Activated CD4-positive, alpha-beta T cell treated with anti-CD3 and anti-CD28 coated beads for 4 hours (primary cell): ENCODE measurements around the gene PTTG1IP.
"Not testable (repeated sequence)": the region's sequence is repeated elsewhere in the genome, so short reads cannot be mapped to it uniquely, and the experiment has no call there.

Experiments
- DNase-seq, 2 donors: peaks; one replicate each; pipeline ENCODE4 v3.0.0-alpha.2; 2020

PTTG1IP gene

GRCh38 chr21:44838951-44839350 is 34.5 kb downstream of the PTTG1IP start:
- DNase-seq = no peak

- no peak for DNase-seq
Observed at GRCh38 chr21:44838039-44838895, 35.2 kb downstream of the PTTG1IP start.

- no peak for DNase-seq
Observed at GRCh38 chr21:44837537-44837936, 36.0 kb downstream of the PTTG1IP start.

- no peak for DNase-seq
Observed at GRCh38 chr21:44836666-44837471, 36.6 kb downstream of the PTTG1IP start.

- DNase-seq = no peak
Observed at GRCh38 chr21:44836349-44836665, 37.2 kb downstream of the PTTG1IP start.

GRCh38 chr21:44835647-44835973 is 37.9 kb downstream of the PTTG1IP start:
- no peak for DNase-seq

GRCh38 chr21:44834951-44835646 is 38.4 kb downstream of the PTTG1IP start:
- no peak for DNase-seq

- no peak for DNase-seq
Observed at GRCh38 chr21:44834231-44834950, 39.1 kb downstream of the PTTG1IP start.

- no peak for DNase-seq
Observed at GRCh38 chr21:44833663-44834062, 39.8 kb downstream of the PTTG1IP start.

- DNase-seq = not testable (repeated sequence)
Observed at GRCh38 chr21:44832516-44833255, 40.8 kb downstream of the PTTG1IP start.

- no peak for DNase-seq
Observed at GRCh38 chr21:44831227-44831860, 42.1 kb downstream of the PTTG1IP start.

- no peak for DNase-seq
Observed at GRCh38 chr21:44829507-44830092, 43.9 kb downstream of the PTTG1IP start.

- no peak for DNase-seq
Observed at GRCh38 chr21:44828362-44829056, 45.0 kb downstream of the PTTG1IP start.

GRCh38 chr21:44823179-44823660 is 50.3 kb downstream of the PTTG1IP start:
- DNase-seq = no peak

GRCh38 chr21:44822484-44823178 is 50.9 kb downstream of the PTTG1IP start:
- no peak for DNase-seq

- no peak for DNase-seq
Observed at GRCh38 chr21:44820851-44821250, 52.6 kb downstream of the PTTG1IP start.

GRCh38 chr21:44819283-44820243 is 53.9 kb downstream of the PTTG1IP start:
- no peak for DNase-seq

GRCh38 chr21:44818640-44819011 is 54.9 kb downstream of the PTTG1IP start:
- no peak for DNase-seq
